ENCODE measurements around the gene OGFRL1.

Gene OGFRL1

GRCh38 chr6:71258078-71258866, 30.3 kb upstream of the OGFRL1 start:
- no peak for TF ChIP-seq ISL1 (CRISPR knock-in tag; IDR thresholded peaks at IDR 0.05)
- ATAC-seq: no peak

- TF ChIP-seq ZFP3 (CRISPR knock-in tag; IDR thresholded peaks at IDR 0.05): no peak
- TF ChIP-seq ZC3H10 (CRISPR knock-in tag; IDR thresholded peaks at IDR 0.05): peak; percentile 92
- no peak for TF ChIP-seq PPARA (CRISPR knock-in tag; IDR thresholded peaks at IDR 0.05; ENCODE audit: borderline replicate concordance)
- TF ChIP-seq ZFP30 (CRISPR knock-in tag; IDR thresholded peaks at IDR 0.05): no peak
- no peak for TF ChIP-seq SNAI2 (CRISPR knock-in tag; IDR thresholded peaks at IDR 0.05)
- no peak for TF ChIP-seq GLIS3 (CRISPR knock-in tag; IDR thresholded peaks at IDR 0.05)
- no peak for TF ChIP-seq ZNF565 (CRISPR knock-in tag; conservative IDR thresholded peaks at IDR 0.05; ENCODE audit: low read depth)
- no peak for TF ChIP-seq CREB5 (CRISPR knock-in tag; IDR thresholded peaks at IDR 0.05; ENCODE audit: low read depth)
- no peak for TF ChIP-seq OSR1 (CRISPR knock-in tag; IDR thresholded peaks at IDR 0.05)
- TF ChIP-seq TSHZ2 (CRISPR knock-in tag; IDR thresholded peaks at IDR 0.05): 0 out of 2 replicates have a peak, but pooled peaks have one; percentile 27
- peak; percentile 24; the same call in 1 of the 2 replicates for TF ChIP-seq CSRNP3 (CRISPR knock-in tag; IDR thresholded peaks at IDR 0.05)
- no peak for TF ChIP-seq TOX (CRISPR knock-in tag; IDR thresholded peaks at IDR 0.05; ENCODE audit: borderline replicate concordance)
- peak; percentile 78 for TF ChIP-seq ZNF70 (CRISPR knock-in tag; IDR thresholded peaks at IDR 0.05)
- TF ChIP-seq ISL1 (CRISPR knock-in tag; IDR thresholded peaks at IDR 0.05): peak; percentile 88
- no peak for TF ChIP-seq ARNTL (CRISPR knock-in tag; IDR thresholded peaks at IDR 0.05; ENCODE audit: borderline replicate concordance, low read depth)
- no peak for TF ChIP-seq ZNF8 (CRISPR knock-in tag; IDR thresholded peaks at IDR 0.05)
- peak; percentile 62 for TF ChIP-seq PATZ1 (CRISPR knock-in tag; IDR thresholded peaks at IDR 0.05; ENCODE audit: borderline replicate concordance)
- peak; percentile 64 for TF ChIP-seq TCF4 (CRISPR knock-in tag; IDR thresholded peaks at IDR 0.05; ENCODE audit: borderline replicate concordance)
- no peak for TF ChIP-seq POU6F1 (CRISPR knock-in tag; IDR thresholded peaks at IDR 0.05; ENCODE audit: borderline replicate concordance, low read depth)
- no peak for TF ChIP-seq BACH2 (CRISPR knock-in tag; IDR thresholded peaks at IDR 0.05; ENCODE audit: borderline replicate concordance)
- TF ChIP-seq RARB (CRISPR knock-in tag; IDR thresholded peaks at IDR 0.05): no peak
- no peak for TF ChIP-seq ESRRG (CRISPR knock-in tag; IDR thresholded peaks at IDR 0.05)
- ATAC-seq: peak; percentile 35; the same call in 1 of the 3 replicates
Observed at GRCh38 chr6:71259888-71260604, 28.6 kb upstream of the OGFRL1 start.

Data from SK-N-SH treated with all-trans-retinoic acid at 6 μM for 48 hours (cell line).